Activated CD8-positive, alpha-beta T cell treated with anti-CD3 and anti-CD28 coated beads, Interleukin-2, amount 10 ng/mL, durations not matched to agents 7 days and 5 days (primary cell): ENCODE results near the gene RAD51B. TPM values are rescaled to one million over a fixed set of nuclear protein-coding genes. Genes with fewer than 3 reads are reported as not detected.
"Not testable (repeated sequence)": the region's sequence is repeated elsewhere in the genome, so short reads cannot be mapped to it uniquely, and the experiment has no call there.

ENCODE experiments used
- ATAC-seq: fragments of 150-1000 bp; cut with Tn5 transposase; one replicate; pipeline ENCODE4 v1.10.0; 2021; ENCODE audit warnings: moderate library complexity
- CTCF ChIA-PET: fragments of 350-600 bp; sonication (Branson Sonifier 250); formaldehyde crosslinking; loops from one replicate; lab custom pipeline; 2021; ENCODE audit warnings: antibody characterized with exemption; lab: Charles Lee
- POLR2A ChIA-PET: fragments of 350-600 bp; sonication (Branson Sonifier 250); formaldehyde crosslinking; loops from one replicate; lab custom pipeline; 2021; ENCODE audit warnings: antibody characterized with exemption; lab: Charles Lee
- DNase-seq: peaks from one replicate; pipeline ENCODE4 v3.0.0-alpha.2; 2020
- H3K27ac Mint-ChIP-seq: one replicate; pipeline ENCODE4 v1.8.0; 2021; ENCODE audit warnings: mild to moderate bottlenecking, mixed read lengths
- H3K27me3 Mint-ChIP-seq: one replicate; pipeline ENCODE4 v1.8.0; 2021; ENCODE audit warnings: low read depth, mixed read lengths
- H3K36me3 Mint-ChIP-seq: one replicate; pipeline ENCODE4 v1.8.0; 2021; ENCODE audit warnings: low read depth, mixed read lengths
- H3K4me1 Mint-ChIP-seq: one replicate; pipeline ENCODE4 v1.8.0; 2021; ENCODE audit warnings: low read depth, mixed read lengths
- H3K4me3 Mint-ChIP-seq: one replicate; pipeline ENCODE4 v1.8.0; 2021; ENCODE audit warnings: mild to moderate bottlenecking, mixed read lengths
- H3K9me3 Mint-ChIP-seq: one replicate; pipeline ENCODE4 v1.8.0; 2022; ENCODE audit warnings: mixed read lengths; ENCODE audit not compliant: insufficient read depth
- total RNA-seq, 2 experiments: library from RNA; stranded (reverse); gene quantifications; one replicate each; pipeline ENCODE4 v1.2.3, GENCODE V29; 2021

RAD51B gene
- total RNA-seq, 2 experiments from 2014 or later: 34.1 to 38.8 TPM

GRCh38 chr14:68097727-68098126 lies 278.1 kb downstream of the RAD51B start:
- Mint-ChIP-seq H3K27ac (no peak overlapping the region), H3K9me3 (peaks cover 26% of the 10 kb centered on the region), H3K4me1 (no peaks in the 10 kb centered on the region), H3K36me3 (peaks cover 23% of the 10 kb centered on the region), H3K4me3 (no peak overlapping the region), H3K27me3 (no peaks in the 10 kb centered on the region)
- ChIA-PET CTCF (interaction anchor here (0.6 kb wide), 1 partner anchor 137 kb away, joined by 3 read pairs; no protein-coding TSS in a partner anchor), POLR2A (no interaction called here)
- DNase-seq (no peak), ATAC-seq (no peak)

GRCh38 chr14:68098834-68099233 lies 279.3 kb downstream of the RAD51B start:
- ChIA-PET CTCF (no interaction called here), POLR2A (no interaction called here)
- no peak overlapping the region for H3K27ac Mint-ChIP-seq
- DNase-seq (no peak), ATAC-seq (no peak)
- peaks cover 26% of the 10 kb centered on the region for H3K9me3 Mint-ChIP-seq
- no peaks in the 10 kb centered on the region for H3K27me3 Mint-ChIP-seq
- no peak overlapping the region for H3K4me3 Mint-ChIP-seq
- H3K36me3 Mint-ChIP-seq: peaks cover 23% of the 10 kb centered on the region
- H3K4me1 Mint-ChIP-seq: no peaks in the 10 kb centered on the region

GRCh38 chr14:68099495-68100045 lies 280.0 kb downstream of the RAD51B start:
- no peaks in the 10 kb centered on the region for H3K4me1 Mint-ChIP-seq
- ChIA-PET POLR2A (no interaction called here), CTCF (no interaction called here)
- H3K4me3 Mint-ChIP-seq: no peak overlapping the region
- DNase-seq: no peak
- peaks cover 23% of the 10 kb centered on the region for H3K36me3 Mint-ChIP-seq
- H3K27ac Mint-ChIP-seq: no peak overlapping the region
- no peaks in the 10 kb centered on the region for H3K27me3 Mint-ChIP-seq
- peaks cover 26% of the 10 kb centered on the region for H3K9me3 Mint-ChIP-seq
- no peak for ATAC-seq

GRCh38 chr14:68101715-68102301 lies 282.2 kb downstream of the RAD51B start:
- H3K4me1 Mint-ChIP-seq, ATAC-seq, POLR2A ChIA-PET, H3K4me3 Mint-ChIP-seq, H3K27ac Mint-ChIP-seq, H3K27me3 Mint-ChIP-seq, DNase-seq, CTCF ChIA-PET: not testable (repeated sequence)
- Mint-ChIP-seq H3K9me3 (peaks cover 26% of the 10 kb centered on the region), H3K36me3 (peaks cover 23% of the 10 kb centered on the region)

- Mint-ChIP-seq H3K4me1 (no peaks in the 10 kb centered on the region), H3K9me3 (peaks cover 24% of the 10 kb centered on the region), H3K36me3 (peaks cover 21% of the 10 kb centered on the region), H3K27ac (no peak overlapping the region), H3K27me3 (no peaks in the 10 kb centered on the region), H3K4me3 (no peak overlapping the region)
- POLR2A ChIA-PET: no interaction called here
- no peak for ATAC-seq
- no peak for DNase-seq
- CTCF ChIA-PET: no interaction called here
These were observed 284.3 kb downstream of the RAD51B start for GRCh38 chr14:68103853-68104252.

GRCh38 chr14:68104518-68104917 lies 284.9 kb downstream of the RAD51B start:
- no peak for ATAC-seq
- H3K9me3 Mint-ChIP-seq: peaks cover 18% of the 10 kb centered on the region
- no peaks in the 10 kb centered on the region for H3K4me1 Mint-ChIP-seq
- DNase-seq: no peak
- CTCF ChIA-PET: interaction anchor here (0.6 kb wide), 1 partner anchor 331 kb away, joined by 3 read pairs; no protein-coding TSS in a partner anchor
- peaks cover 18% of the 10 kb centered on the region for H3K36me3 Mint-ChIP-seq
- POLR2A ChIA-PET: no interaction called here
- no peak overlapping the region for H3K4me3 Mint-ChIP-seq
- H3K27me3 Mint-ChIP-seq: no peaks in the 10 kb centered on the region
- H3K27ac Mint-ChIP-seq: no peak overlapping the region

- no peak overlapping the region for H3K4me3 Mint-ChIP-seq
- H3K4me1 Mint-ChIP-seq: peaks cover 5% of the 10 kb centered on the region
- DNase-seq: no peak
- no peak overlapping the region for H3K27ac Mint-ChIP-seq
- no peaks in the 10 kb centered on the region for H3K27me3 Mint-ChIP-seq
- peaks cover 10% of the 10 kb centered on the region for H3K36me3 Mint-ChIP-seq
- peaks cover 8% of the 10 kb centered on the region for H3K9me3 Mint-ChIP-seq
- ChIA-PET POLR2A (interaction anchor here (0.6 kb wide), 1 partner anchor 28 kb away, joined by 4 read pairs; no protein-coding TSS in a partner anchor), CTCF (no interaction called here)
- no peak for ATAC-seq
These were observed 286.2 kb downstream of the RAD51B start for GRCh38 chr14:68105816-68106215.

- no peak for ATAC-seq
- POLR2A ChIA-PET: no interaction called here
These were observed 286.9 kb downstream of the RAD51B start for GRCh38 chr14:68106456-68106855.

GRCh38 chr14:68106905-68107304 lies 287.3 kb downstream of the RAD51B start:
- H3K4me1 Mint-ChIP-seq: peaks cover 14% of the 10 kb centered on the region
- H3K36me3 Mint-ChIP-seq: peaks cover 6% of the 10 kb centered on the region
- H3K4me3 Mint-ChIP-seq: no peak overlapping the region
- POLR2A ChIA-PET: no interaction called here
- no peaks in the 10 kb centered on the region for H3K27me3 Mint-ChIP-seq
- ATAC-seq: no peak
- CTCF ChIA-PET: no interaction called here
- no peak for DNase-seq
- peaks cover 7% of the 10 kb centered on the region for H3K9me3 Mint-ChIP-seq
- no peak overlapping the region for H3K27ac Mint-ChIP-seq

More at GRCh38 chr14:68106456-68106855, 286.9 kb downstream of the RAD51B start:
- Mint-ChIP-seq H3K27me3 (no peaks in the 10 kb centered on the region), H3K27ac (no peak overlapping the region), H3K4me3 (no peak overlapping the region), H3K36me3 (peaks cover 6% of the 10 kb centered on the region), H3K9me3 (peaks cover 7% of the 10 kb centered on the region), H3K4me1 (peaks cover 12% of the 10 kb centered on the region)
- CTCF ChIA-PET: no interaction called here
- DNase-seq: no peak

- no peak overlapping the region for H3K4me3 Mint-ChIP-seq
- H3K4me1 Mint-ChIP-seq: peaks cover 14% of the 10 kb centered on the region
- H3K9me3 Mint-ChIP-seq: no peaks in the 10 kb centered on the region
- POLR2A ChIA-PET: no interaction called here
- CTCF ChIA-PET: no interaction called here
- no peaks in the 10 kb centered on the region for H3K27me3 Mint-ChIP-seq
- H3K36me3 Mint-ChIP-seq: no peaks in the 10 kb centered on the region
- no peak overlapping the region for H3K27ac Mint-ChIP-seq
- DNase-seq (no peak), ATAC-seq (no peak)
These were observed 289.7 kb downstream of the RAD51B start for GRCh38 chr14:68109132-68109900.

- CTCF ChIA-PET: no interaction called here
- POLR2A ChIA-PET: no interaction called here
- no peak overlapping the region for H3K27ac Mint-ChIP-seq
These were observed 291.7 kb downstream of the RAD51B start for GRCh38 chr14:68111097-68111852.

More at GRCh38 chr14:68111097-68111852, 291.7 kb downstream of the RAD51B start:
- Mint-ChIP-seq H3K27me3 (no peaks in the 10 kb centered on the region), H3K4me1 (peaks cover 14% of the 10 kb centered on the region), H3K4me3 (no peak overlapping the region), H3K9me3 (no peaks in the 10 kb centered on the region), H3K36me3 (no peaks in the 10 kb centered on the region)
- ATAC-seq (no peak), DNase-seq (no peak)
